SW 1271 (cell line): Measurements from ENCODE around the gene GRIN2D.
"Not testable (repeated sequence)": the region's sequence is repeated elsewhere in the genome, so short reads cannot be mapped to it uniquely, and the experiment has no call there.

Source experiments
- DNase-seq, 2 experiments: peaks; one replicate each; lab custom pipeline; 2025; lab: John Stamatoyannopoulos, UW

GRIN2D gene

DNA sequence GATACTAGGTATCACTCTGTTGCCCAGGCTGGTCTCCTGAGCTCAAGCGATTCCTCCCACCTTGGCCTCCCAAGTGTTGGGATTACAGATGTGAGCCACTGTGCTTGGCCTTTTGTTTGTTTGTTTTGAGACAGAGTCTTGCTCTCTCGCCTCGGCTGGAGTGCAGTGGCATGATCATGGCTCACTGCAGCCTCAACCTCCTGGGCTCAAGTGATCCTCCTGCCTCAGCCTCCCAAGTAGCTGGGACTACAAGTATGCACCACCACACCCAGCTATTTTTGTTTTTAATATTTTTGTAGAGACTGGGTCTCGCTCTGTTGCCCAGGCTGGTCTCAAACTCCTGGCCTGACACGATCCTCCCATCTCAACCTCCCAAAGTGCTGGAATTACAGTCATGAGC is 21.7 kb upstream of the GRIN2D start:
- not testable (repeated sequence) for DNase-seq

DNA sequence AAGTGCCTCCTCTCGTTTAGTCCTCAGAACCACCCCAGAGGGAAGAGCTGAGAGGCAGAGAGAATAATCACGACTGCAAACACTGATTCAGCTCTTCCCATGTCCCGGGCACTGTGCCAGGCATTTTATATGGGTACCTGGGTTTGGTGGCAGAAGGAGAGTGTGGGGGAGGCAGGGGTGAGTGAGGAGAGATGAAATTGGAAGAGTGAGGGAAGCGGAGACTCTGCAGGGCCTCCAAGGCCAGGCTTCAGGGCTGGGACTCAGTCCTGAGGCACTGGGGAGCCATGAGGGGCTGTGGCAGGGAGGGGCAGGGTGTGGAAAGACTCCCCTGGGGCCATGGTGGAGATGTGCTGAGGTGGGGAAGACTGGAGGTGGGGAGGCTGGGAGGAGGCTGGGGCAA is 20.6 kb upstream of the GRIN2D start:
- no peak for DNase-seq

DNA sequence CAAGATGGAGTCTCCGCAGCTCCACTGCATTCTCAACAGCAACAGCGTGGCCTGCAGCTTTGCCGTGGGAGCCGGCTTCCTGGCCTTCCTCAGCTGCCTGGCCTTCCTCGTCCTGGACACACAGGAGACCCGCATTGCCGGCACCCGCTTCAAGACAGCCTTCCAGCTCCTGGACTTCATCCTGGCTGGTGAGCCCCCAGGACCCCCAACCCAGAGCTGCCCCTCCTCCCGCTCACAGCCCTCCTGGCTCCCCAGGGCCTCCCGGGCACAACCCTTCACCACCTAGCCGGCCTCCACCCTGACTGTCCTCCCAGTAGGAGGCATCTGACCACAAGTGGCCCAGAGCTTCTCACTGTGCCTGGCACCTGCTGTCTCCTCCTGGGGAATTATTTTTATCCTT is 19.9 kb upstream of the GRIN2D start:
- no peak for DNase-seq

DNA sequence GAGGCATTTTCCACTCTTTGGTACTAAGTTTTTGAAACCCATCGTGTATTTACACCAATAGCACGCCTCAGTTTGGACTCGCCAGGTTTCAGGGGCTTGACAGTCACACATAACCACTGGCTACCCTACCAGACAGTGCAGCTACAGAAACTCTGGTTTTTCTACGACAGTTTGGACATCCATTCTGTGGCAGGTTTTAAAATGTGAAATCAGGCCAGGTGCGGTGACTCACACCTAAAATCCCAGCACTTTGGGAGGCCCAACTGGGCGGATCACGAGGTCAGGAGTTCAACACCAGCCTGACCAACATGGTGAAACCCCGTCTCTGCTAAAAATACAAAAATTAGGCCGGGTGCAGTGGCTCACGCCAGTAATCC is 15.3 kb upstream of the GRIN2D start:
- no peak for DNase-seq

DNA sequence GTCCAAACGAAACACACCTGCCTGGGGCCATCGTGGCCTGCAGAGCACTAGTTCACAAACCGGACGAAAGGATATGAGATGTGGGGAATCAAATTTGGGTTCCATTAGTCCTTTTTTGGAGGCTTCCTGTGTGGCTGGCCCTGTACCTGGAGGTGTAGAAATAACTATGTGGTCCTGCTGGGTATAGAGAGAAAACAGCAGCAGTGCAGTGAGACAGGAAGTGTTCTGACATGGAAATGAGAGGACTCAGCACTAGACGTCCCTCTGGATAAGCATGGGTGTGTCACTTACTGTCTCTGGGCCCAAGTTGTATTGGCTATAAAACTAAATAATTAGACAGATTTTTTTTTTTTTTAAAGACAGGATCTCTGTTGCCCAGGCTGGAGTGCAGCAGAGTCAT is 14.4 kb upstream of the GRIN2D start:
- DNase-seq: no peak

DNA sequence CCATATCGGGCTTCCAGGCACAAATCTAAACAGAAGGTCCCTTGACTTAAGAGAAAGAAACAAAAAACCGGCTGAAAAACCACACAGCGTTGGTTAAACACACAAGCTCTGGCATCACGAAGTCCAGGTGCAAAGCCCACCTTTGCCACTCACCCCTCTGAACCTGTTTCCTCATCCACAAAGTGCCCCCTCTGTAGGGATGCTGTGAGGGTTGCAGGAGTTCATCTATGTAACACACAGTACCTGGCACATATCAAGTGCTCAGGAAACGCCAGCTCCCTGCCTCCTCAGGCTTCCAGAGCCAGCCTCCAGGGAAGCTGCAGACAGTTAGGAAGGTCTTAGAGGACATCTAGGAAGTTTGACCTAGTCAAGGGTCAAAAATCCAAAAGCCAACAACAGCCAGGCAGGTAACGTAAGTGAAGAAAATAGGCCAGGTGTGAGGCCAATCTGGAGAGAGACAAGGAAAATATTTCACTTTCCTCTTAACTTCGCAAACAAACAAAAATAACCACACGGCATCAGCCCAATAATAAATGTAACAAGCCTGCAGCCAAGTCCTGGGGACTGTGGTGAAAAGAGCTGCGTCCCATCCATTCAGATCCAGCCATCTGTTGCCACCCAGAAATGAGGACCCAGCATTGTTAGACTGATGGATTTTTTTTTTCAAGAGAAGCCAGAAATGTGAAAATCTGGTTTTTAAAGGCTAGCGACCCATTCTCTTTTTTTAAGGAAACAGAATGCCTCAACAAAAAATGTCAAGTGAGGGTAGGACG is 12.1 kb upstream of the GRIN2D start:
- no peak for DNase-seq

DNA sequence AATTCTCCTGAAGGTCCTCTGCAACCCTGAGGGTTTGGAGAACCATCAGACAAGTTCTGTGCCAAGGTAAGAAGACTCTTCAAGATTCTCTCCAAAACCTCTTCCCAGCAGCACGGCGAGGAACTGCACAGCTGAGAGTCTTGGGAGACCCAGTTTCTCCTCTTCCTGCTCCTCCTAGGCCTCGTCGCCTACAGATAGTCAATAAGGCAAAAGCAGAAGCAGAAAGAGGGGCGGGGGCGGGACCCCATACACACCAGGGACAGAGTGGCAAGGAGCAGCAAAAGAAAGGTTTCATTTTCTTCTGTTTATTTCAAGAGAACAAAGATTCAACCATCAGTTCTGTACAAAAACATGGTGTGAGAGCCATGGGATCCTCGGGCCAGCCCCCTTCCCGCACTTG is 11.2 kb upstream of the GRIN2D start:
- no peak for DNase-seq

DNA sequence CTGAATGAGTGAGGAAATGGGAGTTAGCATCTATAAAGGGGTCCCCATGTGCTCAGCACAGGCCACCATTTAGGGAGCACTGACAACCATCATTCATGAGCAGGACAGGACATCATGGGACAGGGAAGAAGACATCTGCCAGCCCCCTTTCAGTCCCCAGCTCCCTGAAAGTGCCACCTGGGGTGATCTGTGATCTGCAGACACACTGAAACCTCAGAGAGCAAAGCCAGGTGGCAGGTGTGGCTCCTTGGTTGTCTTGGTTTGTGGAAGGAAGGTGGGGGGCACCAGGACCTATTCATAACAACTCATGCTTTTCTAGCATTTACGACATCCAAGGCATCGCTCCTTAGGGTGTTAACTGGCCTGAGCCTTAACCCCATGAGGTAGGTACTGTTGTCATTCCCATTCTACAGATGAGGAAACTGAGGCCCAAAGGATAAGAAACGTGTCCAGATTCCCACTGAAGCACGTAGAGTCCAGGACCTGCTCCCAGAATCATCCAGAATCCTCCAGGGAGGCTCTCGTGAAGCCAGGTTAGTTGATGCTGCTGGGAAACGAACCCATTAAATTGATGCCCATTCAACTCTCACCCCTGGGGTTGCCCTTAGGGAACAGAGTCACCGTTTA is 7.9 kb upstream of the GRIN2D start:
- DNase-seq: no peak

DNA sequence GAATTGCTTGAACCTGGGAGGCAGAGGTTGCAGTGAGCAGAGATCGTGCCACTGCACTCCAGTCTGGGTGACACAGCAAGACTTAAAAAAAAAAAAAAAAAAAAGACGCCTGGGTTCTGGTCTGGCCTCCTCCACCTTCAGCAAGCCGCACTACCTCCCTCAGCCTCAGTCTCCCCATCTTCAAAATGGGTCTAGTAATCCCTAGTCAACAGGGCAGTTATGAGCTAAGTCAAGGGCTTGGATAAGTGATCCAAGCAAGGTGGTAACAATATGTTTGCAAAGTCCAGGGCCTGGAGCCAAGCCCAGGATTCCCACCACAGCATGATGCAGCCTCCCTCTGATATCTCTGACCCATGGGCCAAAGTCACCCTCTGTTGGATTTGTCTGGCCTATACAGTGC is 6.5 kb upstream of the GRIN2D start:
- DNase-seq: no peak

DNA sequence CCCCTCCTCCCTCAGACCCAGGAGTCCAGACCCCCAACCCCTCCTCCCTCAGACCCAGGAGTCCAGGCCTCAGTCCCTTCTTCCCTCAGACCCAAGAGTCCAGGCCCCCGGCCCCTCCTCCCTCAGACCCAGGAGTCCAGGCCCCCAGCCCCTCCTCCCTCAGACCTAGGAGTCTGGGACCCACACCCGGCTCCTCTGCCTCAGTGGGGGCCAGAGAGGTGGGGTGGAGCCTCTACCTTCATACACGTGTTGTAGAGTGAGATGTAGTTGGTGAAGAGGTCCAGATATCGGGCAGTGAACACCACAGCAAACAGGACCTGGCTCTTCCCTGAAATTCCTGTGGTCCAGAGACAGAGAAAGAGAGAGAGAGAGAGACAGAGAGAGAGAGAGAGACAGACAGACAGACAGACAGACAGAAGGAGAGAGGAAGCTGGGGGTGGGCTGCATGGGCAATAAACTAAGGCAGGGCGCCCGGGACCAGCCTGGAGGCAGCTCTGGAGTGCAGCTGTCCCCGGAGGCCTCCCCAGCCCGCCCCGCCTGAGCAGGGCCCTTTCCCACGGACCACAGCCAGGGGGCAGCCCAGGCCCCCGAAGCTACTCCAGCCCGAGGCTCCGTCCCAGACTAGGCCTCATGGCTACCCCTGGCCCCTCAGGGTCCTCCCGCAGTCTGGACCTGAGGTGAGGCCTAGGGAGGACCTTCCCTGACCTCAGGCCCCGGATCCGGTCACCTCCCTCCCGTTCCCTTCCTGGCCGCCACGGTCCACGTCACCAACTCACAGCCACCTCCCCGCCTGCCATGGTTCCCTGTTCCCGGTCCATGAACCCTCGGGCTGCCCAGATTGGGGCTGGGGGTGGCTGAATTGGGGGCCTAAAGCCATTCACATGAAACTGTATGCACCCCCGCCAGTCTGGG is 3.0 kb upstream of the GRIN2D start:
- peak in 1 of 2 experiments; percentile 25 for DNase-seq

DNA sequence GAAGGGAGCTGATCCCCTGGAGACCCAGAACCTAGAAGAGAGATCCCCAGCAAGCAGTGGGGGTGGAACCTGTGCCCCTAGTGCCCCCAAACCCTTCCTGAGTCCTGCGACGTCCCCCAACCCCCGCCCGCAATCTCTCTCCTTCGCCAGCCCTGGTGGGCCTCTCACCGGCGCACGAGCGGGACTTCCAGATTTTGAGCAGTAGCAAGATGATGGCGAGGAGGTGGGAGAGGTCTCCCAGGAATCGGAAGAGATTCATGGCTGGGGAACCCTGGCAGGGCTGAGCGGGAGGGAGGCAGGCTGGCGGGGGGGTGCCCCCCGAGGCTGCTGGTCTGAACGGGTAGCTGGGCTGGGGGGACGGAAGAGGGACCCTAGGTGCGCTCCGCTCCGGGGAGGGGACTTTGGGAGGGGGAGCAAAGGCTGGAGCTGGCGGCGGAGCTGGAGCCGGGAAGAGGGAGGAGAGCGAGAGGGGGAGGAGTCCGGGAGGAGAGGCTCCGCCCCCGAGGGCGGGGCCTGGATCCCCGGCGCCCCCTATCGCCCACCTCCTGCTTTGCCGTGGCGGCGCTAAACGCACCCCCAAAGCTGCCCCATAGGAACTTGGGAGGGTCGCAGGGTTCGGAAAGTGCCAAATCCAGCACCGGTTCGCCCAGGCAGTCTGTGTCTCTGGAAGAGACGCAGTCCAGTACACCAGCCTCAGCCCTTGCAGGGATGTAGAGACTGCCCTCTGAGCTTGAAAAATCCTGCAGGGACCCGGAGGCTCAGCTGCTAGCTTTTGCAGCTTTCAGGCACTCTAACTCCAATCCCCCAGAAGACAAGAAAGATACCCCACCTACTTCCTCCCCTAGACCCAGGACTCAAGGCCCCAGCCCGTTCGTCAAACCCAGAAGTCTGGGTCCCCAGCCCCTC is 2.1 kb upstream of the GRIN2D start, which contains the start of gene KDELR1:
Gene KDELR1, minus strand, starts transcription at position 452 of the 906 bp plus-strand sequence. Its CDS starts 193 bp downstream, at position 259.
- DNase-seq: peak in 1 of 2 experiments; percentile 53

DNA sequence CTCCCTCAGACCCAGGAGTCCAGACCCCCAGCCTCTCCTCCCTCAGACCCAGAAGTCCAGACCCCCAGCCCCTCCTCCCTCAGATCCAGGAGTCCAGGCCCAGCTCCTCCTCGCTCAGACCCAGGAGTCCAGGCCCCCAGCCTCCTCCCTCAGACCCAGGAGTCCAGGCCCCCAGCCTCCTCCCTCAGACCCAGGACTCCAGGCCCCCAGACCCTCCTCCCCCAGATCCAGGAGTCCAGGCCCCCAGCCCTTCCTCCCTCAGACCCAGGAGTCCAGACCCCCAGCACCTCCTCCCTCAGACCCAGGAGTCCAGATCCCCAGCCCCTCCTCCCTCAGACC is 1.5 kb upstream of the GRIN2D start:
- DNase-seq: not testable (repeated sequence)

DNA sequence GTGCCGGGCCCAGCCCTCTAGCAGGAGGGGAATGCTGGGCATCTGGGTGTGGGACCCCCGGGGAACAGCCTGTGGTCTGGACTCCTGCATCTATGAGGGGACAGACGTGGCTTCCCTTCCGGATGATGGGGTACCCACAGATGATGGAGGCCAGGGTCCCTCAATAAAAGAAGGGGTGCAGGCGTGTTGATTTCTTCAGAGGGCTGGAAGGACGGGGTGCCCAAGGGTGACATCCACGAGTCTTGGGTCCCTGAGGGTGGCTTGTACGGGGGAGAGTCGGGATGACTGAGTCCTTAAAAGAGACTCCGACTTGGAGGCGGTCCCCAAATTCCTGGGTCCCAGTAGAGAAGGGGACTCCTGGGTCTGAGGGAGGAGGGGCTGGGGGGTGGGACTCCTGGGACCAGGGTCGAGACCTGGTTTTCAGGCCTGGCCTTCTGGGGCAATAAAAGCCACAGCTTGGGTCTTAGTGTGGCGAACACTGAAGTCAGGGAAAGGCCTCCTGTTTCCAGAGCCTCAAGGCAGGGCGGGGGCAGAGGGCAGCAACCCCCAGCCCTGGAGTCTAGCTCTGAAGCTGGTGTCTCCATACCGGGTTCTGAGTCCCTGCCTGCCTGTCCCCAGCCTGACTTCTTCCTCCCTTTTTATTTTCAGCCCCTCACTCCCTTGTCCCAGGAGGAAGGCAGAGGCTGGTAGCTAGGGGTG is 459 bp upstream of the GRIN2D start:
- DNase-seq: no peak

DNA sequence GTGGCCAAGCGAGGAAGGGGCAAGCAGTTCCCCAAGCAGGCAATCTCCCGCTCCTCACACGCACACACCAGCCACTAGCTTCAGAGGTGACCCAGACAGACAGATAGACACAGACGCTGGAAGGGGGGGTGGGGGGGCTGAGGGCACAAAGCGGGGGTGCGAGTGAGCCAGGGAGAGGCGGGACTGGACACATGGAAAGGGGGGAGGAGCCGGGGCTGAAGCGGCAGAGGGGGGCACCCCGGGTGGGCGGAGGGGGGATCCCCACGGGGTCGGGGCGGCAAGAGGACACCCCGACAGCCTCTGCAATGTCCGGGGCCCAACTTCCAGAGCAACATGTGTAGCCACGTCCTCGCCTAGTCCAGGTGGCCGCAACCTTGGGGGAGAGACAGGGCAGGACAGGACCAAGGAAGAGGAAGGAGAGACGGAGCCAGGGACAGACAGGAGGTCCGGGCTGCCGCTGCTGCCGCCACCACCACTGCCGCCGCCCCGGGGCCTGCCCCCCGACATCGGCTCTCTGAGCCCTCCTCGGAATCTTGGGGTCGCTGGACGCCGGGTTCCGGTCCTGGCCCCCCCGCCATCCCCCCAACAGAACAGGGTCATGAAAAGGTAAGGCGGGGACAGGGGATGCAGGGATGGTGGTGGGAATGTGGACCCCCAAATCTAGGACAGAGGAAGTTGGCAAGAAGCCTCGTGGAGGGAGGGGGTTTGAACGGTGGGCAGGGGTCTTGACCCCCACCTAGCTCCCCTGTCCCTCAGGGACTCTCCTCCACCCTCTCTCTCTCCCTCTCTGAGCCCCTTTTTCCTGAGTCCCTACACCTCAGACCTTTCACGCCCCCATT is 1.1 kb downstream of the GRIN2D start:
- no peak for DNase-seq

DNA sequence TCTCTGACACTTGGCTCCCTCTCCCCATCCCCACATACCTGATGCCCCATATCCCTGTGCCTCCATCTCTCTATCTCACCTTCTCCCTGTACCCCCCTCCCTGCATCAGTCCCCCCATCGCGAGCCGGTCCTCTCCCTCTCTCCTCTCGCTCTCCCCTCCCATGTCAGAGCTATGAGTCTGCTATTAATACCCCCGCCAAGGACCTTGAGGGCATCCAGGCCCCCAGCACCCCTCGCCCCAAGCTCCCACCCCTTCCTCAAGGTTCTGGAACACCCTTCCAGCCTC is 1.6 kb downstream of the GRIN2D start:
- DNase-seq: no peak

DNA sequence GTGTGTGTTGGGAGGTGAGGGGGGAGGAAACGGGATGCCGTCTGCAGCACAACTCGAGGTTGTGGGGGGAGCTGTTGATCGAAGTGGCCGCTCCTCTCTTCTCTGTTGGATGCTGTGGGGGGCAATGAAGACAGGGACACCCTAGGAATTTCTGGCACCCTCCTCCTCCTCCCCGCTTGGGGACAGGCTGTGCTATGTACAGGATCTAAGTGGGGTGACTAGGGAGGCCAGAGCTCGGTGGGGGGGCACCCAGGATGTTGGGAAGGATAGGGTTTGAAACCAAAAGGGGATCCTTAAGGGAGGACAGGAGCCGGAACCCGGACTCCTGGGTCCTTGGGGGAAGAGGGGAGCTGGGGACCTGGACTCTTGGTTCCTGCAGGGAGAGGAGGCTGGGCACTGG is 2.0 kb downstream of the GRIN2D start:
- DNase-seq: no peak

DNA sequence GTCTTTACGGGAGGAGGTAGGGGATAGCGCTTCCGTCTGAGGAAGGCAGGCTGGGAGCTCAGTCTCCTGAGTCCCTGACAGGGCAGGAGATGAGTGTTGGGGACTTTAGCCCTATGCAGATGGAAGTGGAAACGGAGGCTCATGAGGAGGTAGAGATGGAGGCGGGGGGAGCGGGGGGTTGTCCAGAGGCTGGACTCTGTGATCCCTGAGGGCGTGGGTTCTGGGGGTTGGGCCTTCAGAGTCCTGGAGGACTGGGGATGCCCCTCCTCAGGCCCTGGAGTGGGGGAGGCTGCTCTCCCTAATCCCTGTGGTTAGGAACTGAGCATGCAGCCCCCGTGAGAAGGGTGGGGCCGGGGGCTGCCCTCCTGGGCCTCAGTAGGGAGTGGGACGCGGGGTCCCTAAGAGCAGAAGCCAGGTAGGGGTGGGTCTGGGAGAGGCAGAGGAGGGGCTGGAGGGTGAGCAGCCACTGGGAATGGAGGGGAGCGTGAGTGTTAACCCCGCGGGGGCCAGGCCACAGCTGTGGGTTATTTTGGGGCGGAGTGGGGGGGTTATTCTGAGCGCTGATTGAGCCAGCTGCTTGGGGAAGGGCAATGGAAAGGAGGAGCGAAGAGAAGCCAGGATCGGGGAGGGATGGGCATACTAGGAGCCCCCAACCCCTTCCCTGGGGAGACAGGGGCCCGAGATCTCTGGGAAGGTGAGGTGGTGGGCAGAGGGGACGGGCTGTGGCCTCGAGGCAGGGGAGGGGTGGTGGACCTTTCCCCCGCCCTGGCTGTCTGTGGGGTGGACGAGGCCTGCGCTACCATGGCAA is 2.8 kb downstream of the GRIN2D start:
- no peak for DNase-seq

DNA sequence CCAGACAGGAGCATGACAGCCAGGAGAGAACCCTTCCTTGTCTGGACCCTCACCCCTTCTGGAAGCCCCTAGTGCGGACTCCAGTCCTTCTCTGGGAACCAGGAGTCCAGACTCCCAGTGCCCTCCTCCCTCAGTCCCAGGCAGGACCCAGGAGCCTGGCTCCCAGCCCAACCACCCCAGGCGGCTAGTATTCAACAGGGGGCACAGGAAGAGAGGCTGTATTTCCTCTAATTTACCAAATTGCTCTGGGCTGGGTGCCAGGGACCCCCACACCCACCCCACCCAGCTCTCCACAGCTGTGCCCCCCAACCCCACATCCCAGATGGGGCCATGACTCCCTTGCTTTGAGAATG is 3.3 kb downstream of the GRIN2D start:
- DNase-seq: no peak

DNA sequence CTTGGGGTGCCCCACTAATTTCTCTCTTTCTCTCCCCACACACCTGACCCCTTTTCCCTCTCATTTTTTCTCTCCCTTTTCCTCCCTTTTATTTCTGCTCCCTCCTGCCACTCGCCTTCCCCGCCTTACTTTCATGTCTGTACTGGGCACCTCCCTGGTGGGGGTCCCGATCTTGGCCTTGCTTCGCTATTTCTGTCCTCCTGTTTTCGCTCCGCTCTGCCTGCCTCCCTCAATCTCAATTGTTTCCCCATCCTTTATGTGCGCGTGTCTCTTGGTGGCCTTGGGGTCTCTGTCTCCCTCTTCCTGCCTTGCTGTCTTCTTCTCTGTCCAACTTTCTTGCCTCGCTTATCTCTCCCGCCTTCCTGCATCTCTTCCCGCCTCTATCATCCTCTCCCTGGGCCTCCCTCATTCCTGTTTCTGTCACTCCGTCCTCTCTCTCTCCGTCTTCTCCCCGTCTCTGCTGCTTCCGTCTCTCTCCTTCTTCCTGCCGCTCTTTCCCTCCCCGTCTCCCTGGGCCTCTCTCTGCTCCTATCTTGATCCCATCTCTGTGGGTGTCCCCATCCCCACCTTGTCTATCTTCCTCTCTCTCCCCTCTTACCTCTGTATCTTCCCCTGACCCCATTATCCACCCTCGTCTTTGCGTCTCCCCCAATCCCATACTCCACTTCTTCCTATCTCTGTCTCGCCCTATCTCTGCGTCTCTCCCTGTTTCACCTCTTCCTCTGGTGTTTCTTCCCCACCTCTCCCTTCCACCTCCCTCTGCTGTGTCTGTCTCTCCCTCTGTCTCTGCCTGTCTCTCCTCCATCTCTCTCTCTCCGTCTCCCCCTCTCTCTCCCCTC is 4.0 kb downstream of the GRIN2D start:
- DNase-seq: no peak
